GM12864 (cell line): Measurements from ENCODE around the gene TSPOAP1.

ENCODE experiments used
- DNase-seq: peaks from one replicate; pipeline ENCODE4 v3.0.0-alpha.2; 2011; ENCODE audit warnings: low read depth
- H3K4me3 ChIP-seq: 2 replicates; pipeline ENCODE4 v1.5.1; 2011; ENCODE audit warnings: mild to moderate bottlenecking, low read depth, low read length, control low read depth
- TF ChIP-seq, protein P1 (sequence below): IDR thresholded peaks from 2 replicates; pipeline ENCODE4 v1.5.1; 2011; ENCODE audit warnings: low read depth, mild to moderate bottlenecking, moderate library complexity, low read length, control low read depth, inconsistent platforms; ENCODE audit errors: missing control alignments

Gene TSPOAP1

GRCh38 chr17:58304750-58305486 is 23.7 kb downstream of the TSPOAP1 start:
- TF ChIP-seq, protein P1, sequence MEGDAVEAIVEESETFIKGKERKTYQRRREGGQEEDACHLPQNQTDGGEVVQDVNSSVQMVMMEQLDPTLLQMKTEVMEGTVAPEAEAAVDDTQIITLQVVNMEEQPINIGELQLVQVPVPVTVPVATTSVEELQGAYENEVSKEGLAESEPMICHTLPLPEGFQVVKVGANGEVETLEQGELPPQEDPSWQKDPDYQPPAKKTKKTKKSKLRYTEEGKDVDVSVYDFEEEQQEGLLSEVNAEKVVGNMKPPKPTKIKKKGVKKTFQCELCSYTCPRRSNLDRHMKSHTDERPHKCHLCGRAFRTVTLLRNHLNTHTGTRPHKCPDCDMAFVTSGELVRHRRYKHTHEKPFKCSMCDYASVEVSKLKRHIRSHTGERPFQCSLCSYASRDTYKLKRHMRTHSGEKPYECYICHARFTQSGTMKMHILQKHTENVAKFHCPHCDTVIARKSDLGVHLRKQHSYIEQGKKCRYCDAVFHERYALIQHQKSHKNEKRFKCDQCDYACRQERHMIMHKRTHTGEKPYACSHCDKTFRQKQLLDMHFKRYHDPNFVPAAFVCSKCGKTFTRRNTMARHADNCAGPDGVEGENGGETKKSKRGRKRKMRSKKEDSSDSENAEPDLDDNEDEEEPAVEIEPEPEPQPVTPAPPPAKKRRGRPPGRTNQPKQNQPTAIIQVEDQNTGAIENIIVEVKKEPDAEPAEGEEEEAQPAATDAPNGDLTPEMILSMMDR: no peak
- DNase-seq: no peak
- no peak overlapping the region for H3K4me3 ChIP-seq

GRCh38 chr17:58303971-58304749 is 24.4 kb downstream of the TSPOAP1 start:
- no peak overlapping the region for H3K4me3 ChIP-seq
- TF ChIP-seq, protein P1: peak; percentile 96
- DNase-seq: no peak

DNA sequence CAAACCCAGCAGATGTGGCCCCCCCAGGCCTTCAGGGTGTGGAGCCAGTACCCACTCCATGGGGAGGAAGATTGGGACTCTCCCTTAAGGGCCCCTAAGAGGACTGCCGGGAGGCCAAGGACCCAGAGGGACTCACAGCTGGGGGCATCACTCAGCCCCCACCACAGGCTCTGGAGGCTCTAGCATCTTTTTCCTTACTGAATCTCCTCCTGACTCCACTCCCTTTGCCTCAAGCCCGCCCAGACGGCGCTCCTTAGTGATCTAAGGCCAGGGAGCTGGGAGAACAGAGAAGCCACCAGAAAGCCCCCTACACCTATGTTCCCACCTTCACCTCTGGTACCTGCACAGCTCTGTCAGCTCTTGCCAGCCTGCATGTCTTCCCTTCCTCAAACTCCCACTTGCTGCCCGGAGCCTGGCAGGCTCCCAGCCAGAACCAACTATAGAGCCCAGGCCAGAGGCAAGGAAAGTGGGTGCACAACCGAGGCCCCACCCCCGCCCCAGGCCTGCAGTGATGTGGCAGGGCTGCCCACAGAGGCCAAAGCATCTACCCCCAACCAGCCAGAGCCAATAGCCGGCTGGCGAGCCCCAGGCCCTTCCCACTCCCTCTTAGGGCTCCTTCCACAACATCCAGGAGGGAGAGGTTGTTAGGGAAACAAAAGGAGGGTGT is 25.5 kb downstream of the TSPOAP1 start:
- DNase-seq: no peak
- TF ChIP-seq, protein P1: no peak
- H3K4me3 ChIP-seq: no peak overlapping the region

- no peak for DNase-seq
- TF ChIP-seq, protein P1: no peak
- no peak overlapping the region for H3K4me3 ChIP-seq
These were observed 26.2 kb downstream of the TSPOAP1 start for GRCh38 chr17:58302171-58302918.

- TF ChIP-seq, protein P1: no peak
- DNase-seq: no peak
- H3K4me3 ChIP-seq: no peak overlapping the region
These were observed 27.0 kb downstream of the TSPOAP1 start for GRCh38 chr17:58301504-58302150.

GRCh38 chr17:58300336-58300735 is 28.3 kb downstream of the TSPOAP1 start:
- no peak for DNase-seq
- TF ChIP-seq, protein P1: no peak
- H3K4me3 ChIP-seq: no peak overlapping the region
